ENCODE measurements around the gene APPBP2. TPM values are rescaled to one million over a fixed set of nuclear protein-coding genes. Genes with fewer than 3 reads are reported as not detected.
"Not testable (repeated sequence)": the region's sequence is repeated elsewhere in the genome, so short reads cannot be mapped to it uniquely, and the experiment has no call there.

Gene APPBP2
- polyA plus RNA-seq, 1 donor, result 30.5 TPM

GRCh38 chr17:60557805-60558204 lies 31.8 kb upstream of the APPBP2 start:
- H3K9me3 ChIP-seq (ENCODE audit: control insufficient read depth, low read depth, low read length), result peaks cover 12% of the 10 kb centered on the region
- DNase-seq, result no peak
- no CpG with 5 or more reads among the region's 2 CpGs for WGBS (ENCODE audit: insufficient coverage, low lambda C conversion rate)

GRCh38 chr17:60555786-60556185 lies 29.7 kb upstream of the APPBP2 start:
- H3K36me3 ChIP-seq (ENCODE audit: control insufficient read depth, insufficient read depth, low read length), result no peaks in the 10 kb centered on the region
- H3K4me3 ChIP-seq (ENCODE audit: low read length), result no peak overlapping the region
- H3K9me3 ChIP-seq (ENCODE audit: control insufficient read depth, low read depth, low read length), result peaks cover 12% of the 10 kb centered on the region
- H3K27ac ChIP-seq (ENCODE audit: low read length), result no peak overlapping the region
- H3K4me1 ChIP-seq (ENCODE audit: control insufficient read depth, insufficient read depth, low read length), result no peaks in the 10 kb centered on the region
- no peaks in the 10 kb centered on the region for H3K27me3 ChIP-seq (ENCODE audit: control insufficient read depth, insufficient read depth, low read length)
- no peak for DNase-seq
- no CpG with 5 or more reads among the region's 4 CpGs for WGBS (ENCODE audit: insufficient coverage, low lambda C conversion rate)

More at GRCh38 chr17:60557805-60558204, 31.8 kb upstream of the APPBP2 start:
- Histone ChIP-seq H3K4me1 (ENCODE audit: control insufficient read depth, insufficient read depth, low read length) (no peaks in the 10 kb centered on the region), H3K27me3 (ENCODE audit: control insufficient read depth, insufficient read depth, low read length) (no peaks in the 10 kb centered on the region), H3K4me3 (ENCODE audit: low read length) (no peak overlapping the region), H3K27ac (ENCODE audit: low read length) (no peak overlapping the region), H3K36me3 (ENCODE audit: control insufficient read depth, insufficient read depth, low read length) (no peaks in the 10 kb centered on the region)

GRCh38 chr17:60554377-60554788 lies 28.3 kb upstream of the APPBP2 start:
- H3K36me3 ChIP-seq (ENCODE audit: control insufficient read depth, insufficient read depth, low read length), result no peaks in the 10 kb centered on the region
- WGBS (ENCODE audit: insufficient coverage, low lambda C conversion rate), result no CpG with 5 or more reads among the region's 2 CpGs
- no peak for DNase-seq
- H3K4me1 ChIP-seq (ENCODE audit: control insufficient read depth, insufficient read depth, low read length), result no peaks in the 10 kb centered on the region
- H3K9me3 ChIP-seq (ENCODE audit: control insufficient read depth, low read depth, low read length), result peaks cover 12% of the 10 kb centered on the region
- no peaks in the 10 kb centered on the region for H3K27me3 ChIP-seq (ENCODE audit: control insufficient read depth, insufficient read depth, low read length)
- no peak overlapping the region for H3K4me3 ChIP-seq (ENCODE audit: low read length)
- no peak overlapping the region for H3K27ac ChIP-seq (ENCODE audit: low read length)

- not testable (repeated sequence) for DNase-seq; H3K27me3 ChIP-seq (ENCODE audit: control insufficient read depth, insufficient read depth, low read length); H3K36me3 ChIP-seq (ENCODE audit: control insufficient read depth, insufficient read depth, low read length); H3K9me3 ChIP-seq (ENCODE audit: control insufficient read depth, low read depth, low read length); H3K4me1 ChIP-seq (ENCODE audit: control insufficient read depth, insufficient read depth, low read length); H3K4me3 ChIP-seq (ENCODE audit: low read length); H3K27ac ChIP-seq (ENCODE audit: low read length)
- WGBS (ENCODE audit: insufficient coverage, low lambda C conversion rate), result no CpG with 5 or more reads among the region's 13 CpGs
These were observed 26.2 kb upstream of the APPBP2 start for GRCh38 chr17:60552255-60552654.

GRCh38 chr17:60548990-60549389 lies 22.9 kb upstream of the APPBP2 start:
- Histone ChIP-seq H3K4me1 (ENCODE audit: control insufficient read depth, insufficient read depth, low read length) (no peaks in the 10 kb centered on the region), H3K27ac (ENCODE audit: low read length) (no peak overlapping the region), H3K9me3 (ENCODE audit: control insufficient read depth, low read depth, low read length) (peaks cover 5% of the 10 kb centered on the region), H3K4me3 (ENCODE audit: low read length) (no peak overlapping the region), H3K36me3 (ENCODE audit: control insufficient read depth, insufficient read depth, low read length) (no peaks in the 10 kb centered on the region), H3K27me3 (ENCODE audit: control insufficient read depth, insufficient read depth, low read length) (no peaks in the 10 kb centered on the region)
- WGBS (ENCODE audit: insufficient coverage, low lambda C conversion rate), result 80% methylated on average over 2 of the region's 3 CpGs
- DNase-seq, result no peak

GRCh38 chr17:60545465-60546191 lies 19.6 kb upstream of the APPBP2 start:
- H3K4me1 ChIP-seq (ENCODE audit: control insufficient read depth, insufficient read depth, low read length), result no peaks in the 10 kb centered on the region
- no peak for DNase-seq
- no peak overlapping the region for H3K4me3 ChIP-seq (ENCODE audit: low read length)
- WGBS (ENCODE audit: insufficient coverage, low lambda C conversion rate), result 100% methylated on average over 1 of the region's 9 CpGs
- no peaks in the 10 kb centered on the region for H3K27me3 ChIP-seq (ENCODE audit: control insufficient read depth, insufficient read depth, low read length)
- H3K27ac ChIP-seq (ENCODE audit: low read length), result no peak overlapping the region
- H3K9me3 ChIP-seq (ENCODE audit: control insufficient read depth, low read depth, low read length), result no peaks in the 10 kb centered on the region
- H3K36me3 ChIP-seq (ENCODE audit: control insufficient read depth, insufficient read depth, low read length), result no peaks in the 10 kb centered on the region

GRCh38 chr17:60542071-60542470 lies 16.0 kb upstream of the APPBP2 start:
- Histone ChIP-seq H3K27ac (ENCODE audit: low read length) (no peak overlapping the region), H3K27me3 (ENCODE audit: control insufficient read depth, insufficient read depth, low read length) (no peaks in the 10 kb centered on the region), H3K4me1 (ENCODE audit: control insufficient read depth, insufficient read depth, low read length) (no peaks in the 10 kb centered on the region), H3K9me3 (ENCODE audit: control insufficient read depth, low read depth, low read length) (no peaks in the 10 kb centered on the region), H3K4me3 (ENCODE audit: low read length) (no peak overlapping the region), H3K36me3 (ENCODE audit: control insufficient read depth, insufficient read depth, low read length) (no peaks in the 10 kb centered on the region)
- 93% methylated on average over 3 of the region's 4 CpGs for WGBS (ENCODE audit: insufficient coverage, low lambda C conversion rate)
- no peak for DNase-seq

GRCh38 chr17:60540460-60540859 lies 14.4 kb upstream of the APPBP2 start:
- Histone ChIP-seq H3K4me1 (ENCODE audit: control insufficient read depth, insufficient read depth, low read length) (no peaks in the 10 kb centered on the region), H3K9me3 (ENCODE audit: control insufficient read depth, low read depth, low read length) (no peaks in the 10 kb centered on the region), H3K27ac (ENCODE audit: low read length) (no peak overlapping the region), H3K27me3 (ENCODE audit: control insufficient read depth, insufficient read depth, low read length) (no peaks in the 10 kb centered on the region), H3K36me3 (ENCODE audit: control insufficient read depth, insufficient read depth, low read length) (no peaks in the 10 kb centered on the region), H3K4me3 (ENCODE audit: low read length) (no peak overlapping the region)
- no CpG with 5 or more reads among the region's 1 CpG for WGBS (ENCODE audit: insufficient coverage, low lambda C conversion rate)
- no peak for DNase-seq

GRCh38 chr17:60539807-60540206 lies 13.8 kb upstream of the APPBP2 start:
- no peaks in the 10 kb centered on the region for H3K36me3 ChIP-seq (ENCODE audit: control insufficient read depth, insufficient read depth, low read length)
- no peaks in the 10 kb centered on the region for H3K9me3 ChIP-seq (ENCODE audit: control insufficient read depth, low read depth, low read length)
- no CpG with 5 or more reads among the region's 2 CpGs for WGBS (ENCODE audit: insufficient coverage, low lambda C conversion rate)
- H3K4me3 ChIP-seq (ENCODE audit: low read length), result no peak overlapping the region
- DNase-seq, result no peak
- H3K4me1 ChIP-seq (ENCODE audit: control insufficient read depth, insufficient read depth, low read length), result no peaks in the 10 kb centered on the region
- no peak overlapping the region for H3K27ac ChIP-seq (ENCODE audit: low read length)
- no peaks in the 10 kb centered on the region for H3K27me3 ChIP-seq (ENCODE audit: control insufficient read depth, insufficient read depth, low read length)

- Histone ChIP-seq H3K4me3 (ENCODE audit: low read length) (no peak overlapping the region), H3K27me3 (ENCODE audit: control insufficient read depth, insufficient read depth, low read length) (no peaks in the 10 kb centered on the region), H3K36me3 (ENCODE audit: control insufficient read depth, insufficient read depth, low read length) (no peaks in the 10 kb centered on the region), H3K9me3 (ENCODE audit: control insufficient read depth, low read depth, low read length) (no peaks in the 10 kb centered on the region), H3K27ac (ENCODE audit: low read length) (no peak overlapping the region), H3K4me1 (ENCODE audit: control insufficient read depth, insufficient read depth, low read length) (no peaks in the 10 kb centered on the region)
- no CpG with 5 or more reads among the region's 9 CpGs for WGBS (ENCODE audit: insufficient coverage, low lambda C conversion rate)
- DNase-seq, result no peak
These were observed 12.7 kb upstream of the APPBP2 start for GRCh38 chr17:60538726-60539125.
